ENCODE results near the gene MCMBP.
"Not testable (repeated sequence)": the region's sequence is repeated elsewhere in the genome, so short reads cannot be mapped to it uniquely, and the experiment has no call there.

The MCMBP gene
- total RNA-seq, result 61.7 to 70.7 (median 66.5) reads per million in 3 donors

GRCh38 chr10:119872610-119872859 is at the start of gene MCMBP:
MCMBP (minus strand) TSS chr10:119872843; CDS start chr10:119872584, 259 bp downstream.
- no peaks in the 10 kb centered on the region for H3K36me3 ChIP-seq (ENCODE audit: control insufficient read depth, insufficient read depth, low read length)
- DNase-seq, result no peak
- peaks cover 21% of the 10 kb centered on the region for H3K4me1 ChIP-seq (ENCODE audit: control insufficient read depth, insufficient read depth, low read length, poor library complexity, severe bottlenecking)
- H3K9me3 ChIP-seq (ENCODE audit: control insufficient read depth, low read length), result no peaks in the 10 kb centered on the region
- H3K27ac ChIP-seq (ENCODE audit: insufficient read depth, low read length, poor library complexity, severe bottlenecking), result peak within 1 kb of the TSS; percentile 85
- peak within 1 kb of the TSS; percentile 84 for H3K4me3 ChIP-seq (ENCODE audit: insufficient read depth, low read depth, low read length, poor library complexity, severe bottlenecking)
- H3K27me3 ChIP-seq (replicated peaks; ENCODE audit: control insufficient read depth, insufficient read depth, low read length, poor library complexity, severe bottlenecking), result no peaks in the 10 kb centered on the region

GRCh38 chr10:119919826-119920225 is 47.2 kb upstream of the MCMBP start:
- no peaks in the 10 kb centered on the region for H3K9me3 ChIP-seq (ENCODE audit: control insufficient read depth, low read length)
- no peaks in the 10 kb centered on the region for H3K27me3 ChIP-seq (replicated peaks; ENCODE audit: control insufficient read depth, insufficient read depth, low read length, poor library complexity, severe bottlenecking)
- peaks cover 69% of the 10 kb centered on the region for H3K36me3 ChIP-seq (ENCODE audit: control insufficient read depth, insufficient read depth, low read length)
- no peak for DNase-seq
- H3K4me1 ChIP-seq (ENCODE audit: control insufficient read depth, insufficient read depth, low read length, poor library complexity, severe bottlenecking), result no peaks in the 10 kb centered on the region
- H3K27ac ChIP-seq (ENCODE audit: insufficient read depth, low read length, poor library complexity, severe bottlenecking), result no peak overlapping the region
- no peak overlapping the region for H3K4me3 ChIP-seq (ENCODE audit: insufficient read depth, low read depth, low read length, poor library complexity, severe bottlenecking)

- H3K9me3 ChIP-seq (ENCODE audit: control insufficient read depth, low read length), result no peaks in the 10 kb centered on the region
- H3K4me3 ChIP-seq (ENCODE audit: insufficient read depth, low read depth, low read length, poor library complexity, severe bottlenecking), result no peak overlapping the region
- H3K27ac ChIP-seq (ENCODE audit: insufficient read depth, low read length, poor library complexity, severe bottlenecking), result no peak overlapping the region
- H3K36me3 ChIP-seq (ENCODE audit: control insufficient read depth, insufficient read depth, low read length), result peaks cover 69% of the 10 kb centered on the region
- no peak for DNase-seq
- H3K4me1 ChIP-seq (ENCODE audit: control insufficient read depth, insufficient read depth, low read length, poor library complexity, severe bottlenecking), result no peaks in the 10 kb centered on the region
- H3K27me3 ChIP-seq (replicated peaks; ENCODE audit: control insufficient read depth, insufficient read depth, low read length, poor library complexity, severe bottlenecking), result no peaks in the 10 kb centered on the region
These were observed 46.6 kb upstream of the MCMBP start for GRCh38 chr10:119919271-119919670.

DNA sequence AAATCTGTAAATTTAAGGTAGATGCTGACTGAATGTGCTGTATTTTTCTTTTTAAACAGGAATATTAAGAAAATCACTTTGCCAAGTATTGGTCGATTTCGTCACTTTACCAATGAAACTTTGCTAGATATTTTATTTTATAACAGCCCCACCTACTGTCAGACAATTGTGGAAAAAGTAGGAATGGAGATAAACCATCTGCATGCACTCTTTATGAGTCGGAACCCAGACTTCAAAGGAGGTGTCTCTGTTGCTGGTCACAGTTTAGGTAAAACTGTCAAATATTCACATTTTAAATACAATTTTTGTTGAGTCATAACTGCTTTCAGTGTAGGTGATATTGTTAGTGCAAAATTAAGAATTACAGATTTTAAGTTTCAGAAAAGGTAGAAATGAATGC is 45.1 kb upstream of the MCMBP start:
- Histone ChIP-seq H3K27me3 (replicated peaks; ENCODE audit: control insufficient read depth, insufficient read depth, low read length, poor library complexity, severe bottlenecking) (no peaks in the 10 kb centered on the region), H3K4me1 (ENCODE audit: control insufficient read depth, insufficient read depth, low read length, poor library complexity, severe bottlenecking) (no peaks in the 10 kb centered on the region), H3K27ac (ENCODE audit: insufficient read depth, low read length, poor library complexity, severe bottlenecking) (no peak overlapping the region), H3K36me3 (ENCODE audit: control insufficient read depth, insufficient read depth, low read length) (peaks cover 62% of the 10 kb centered on the region), H3K9me3 (ENCODE audit: control insufficient read depth, low read length) (no peaks in the 10 kb centered on the region), H3K4me3 (ENCODE audit: insufficient read depth, low read depth, low read length, poor library complexity, severe bottlenecking) (no peak overlapping the region)
- no peak for DNase-seq

DNA sequence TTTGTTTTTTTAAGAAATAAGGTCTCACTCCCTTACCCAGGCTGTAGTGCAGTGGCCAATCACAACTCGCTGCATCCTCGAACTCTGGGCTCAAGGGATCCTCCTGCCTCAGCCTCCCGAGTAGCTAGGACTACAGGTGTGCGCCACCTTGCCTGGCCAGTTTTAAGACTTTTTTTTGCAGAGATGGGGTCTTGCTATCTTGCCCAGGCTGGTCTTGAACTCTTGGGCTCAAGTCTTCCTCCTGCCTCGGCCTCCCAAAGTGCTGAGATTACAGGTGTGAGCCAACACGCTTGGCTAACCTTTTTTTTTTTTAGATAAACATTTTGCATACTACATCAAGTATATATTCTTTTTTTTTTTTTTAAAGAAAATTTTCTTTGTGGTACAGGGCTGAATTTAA is 38.0 kb upstream of the MCMBP start:
- Histone ChIP-seq H3K27ac (ENCODE audit: insufficient read depth, low read length, poor library complexity, severe bottlenecking) (no peak overlapping the region), H3K36me3 (ENCODE audit: control insufficient read depth, insufficient read depth, low read length) (peaks cover 36% of the 10 kb centered on the region), H3K4me3 (ENCODE audit: insufficient read depth, low read depth, low read length, poor library complexity, severe bottlenecking) (no peak overlapping the region), H3K27me3 (replicated peaks; ENCODE audit: control insufficient read depth, insufficient read depth, low read length, poor library complexity, severe bottlenecking) (no peaks in the 10 kb centered on the region), H3K4me1 (ENCODE audit: control insufficient read depth, insufficient read depth, low read length, poor library complexity, severe bottlenecking) (no peaks in the 10 kb centered on the region), H3K9me3 (ENCODE audit: control insufficient read depth, low read length) (no peaks in the 10 kb centered on the region)
- DNase-seq, result no peak

- Histone ChIP-seq H3K4me1 (ENCODE audit: control insufficient read depth, insufficient read depth, low read length, poor library complexity, severe bottlenecking) (no peaks in the 10 kb centered on the region), H3K36me3 (ENCODE audit: control insufficient read depth, insufficient read depth, low read length) (peaks cover 50% of the 10 kb centered on the region), H3K27ac (ENCODE audit: insufficient read depth, low read length, poor library complexity, severe bottlenecking) (no peak overlapping the region), H3K9me3 (ENCODE audit: control insufficient read depth, low read length) (no peaks in the 10 kb centered on the region), H3K4me3 (ENCODE audit: insufficient read depth, low read depth, low read length, poor library complexity, severe bottlenecking) (no peak overlapping the region), H3K27me3 (replicated peaks; ENCODE audit: control insufficient read depth, insufficient read depth, low read length, poor library complexity, severe bottlenecking) (no peaks in the 10 kb centered on the region)
- DNase-seq, result no peak
These were observed 35.5 kb upstream of the MCMBP start for GRCh38 chr10:119908166-119908565.

GRCh38 chr10:119907695-119908094 is 35.1 kb upstream of the MCMBP start:
- not testable (repeated sequence) for DNase-seq; H3K4me1 ChIP-seq (ENCODE audit: control insufficient read depth, insufficient read depth, low read length, poor library complexity, severe bottlenecking); H3K9me3 ChIP-seq (ENCODE audit: control insufficient read depth, low read length); H3K4me3 ChIP-seq (ENCODE audit: insufficient read depth, low read depth, low read length, poor library complexity, severe bottlenecking); H3K27ac ChIP-seq (ENCODE audit: insufficient read depth, low read length, poor library complexity, severe bottlenecking); H3K27me3 ChIP-seq (replicated peaks; ENCODE audit: control insufficient read depth, insufficient read depth, low read length, poor library complexity, severe bottlenecking)
- peaks cover 55% of the 10 kb centered on the region for H3K36me3 ChIP-seq (ENCODE audit: control insufficient read depth, insufficient read depth, low read length)

- Histone ChIP-seq H3K4me1 (ENCODE audit: control insufficient read depth, insufficient read depth, low read length, poor library complexity, severe bottlenecking) (no peaks in the 10 kb centered on the region), H3K9me3 (ENCODE audit: control insufficient read depth, low read length) (no peaks in the 10 kb centered on the region), H3K27ac (ENCODE audit: insufficient read depth, low read length, poor library complexity, severe bottlenecking) (no peak overlapping the region), H3K36me3 (ENCODE audit: control insufficient read depth, insufficient read depth, low read length) (peaks cover 52% of the 10 kb centered on the region), H3K4me3 (ENCODE audit: insufficient read depth, low read depth, low read length, poor library complexity, severe bottlenecking) (no peak overlapping the region), H3K27me3 (replicated peaks; ENCODE audit: control insufficient read depth, insufficient read depth, low read length, poor library complexity, severe bottlenecking) (no peaks in the 10 kb centered on the region)
- no peak for DNase-seq
These were observed 31.5 kb upstream of the MCMBP start for GRCh38 chr10:119903946-119904666.

- Histone ChIP-seq H3K27ac (ENCODE audit: insufficient read depth, low read length, poor library complexity, severe bottlenecking) (no peak overlapping the region), H3K27me3 (replicated peaks; ENCODE audit: control insufficient read depth, insufficient read depth, low read length, poor library complexity, severe bottlenecking) (no peaks in the 10 kb centered on the region), H3K9me3 (ENCODE audit: control insufficient read depth, low read length) (no peaks in the 10 kb centered on the region), H3K4me3 (ENCODE audit: insufficient read depth, low read depth, low read length, poor library complexity, severe bottlenecking) (no peak overlapping the region), H3K4me1 (ENCODE audit: control insufficient read depth, insufficient read depth, low read length, poor library complexity, severe bottlenecking) (peaks cover 3% of the 10 kb centered on the region), H3K36me3 (ENCODE audit: control insufficient read depth, insufficient read depth, low read length) (peaks cover 24% of the 10 kb centered on the region)
- no peak for DNase-seq
These were observed 25.9 kb upstream of the MCMBP start for GRCh38 chr10:119898577-119898976.

DNA sequence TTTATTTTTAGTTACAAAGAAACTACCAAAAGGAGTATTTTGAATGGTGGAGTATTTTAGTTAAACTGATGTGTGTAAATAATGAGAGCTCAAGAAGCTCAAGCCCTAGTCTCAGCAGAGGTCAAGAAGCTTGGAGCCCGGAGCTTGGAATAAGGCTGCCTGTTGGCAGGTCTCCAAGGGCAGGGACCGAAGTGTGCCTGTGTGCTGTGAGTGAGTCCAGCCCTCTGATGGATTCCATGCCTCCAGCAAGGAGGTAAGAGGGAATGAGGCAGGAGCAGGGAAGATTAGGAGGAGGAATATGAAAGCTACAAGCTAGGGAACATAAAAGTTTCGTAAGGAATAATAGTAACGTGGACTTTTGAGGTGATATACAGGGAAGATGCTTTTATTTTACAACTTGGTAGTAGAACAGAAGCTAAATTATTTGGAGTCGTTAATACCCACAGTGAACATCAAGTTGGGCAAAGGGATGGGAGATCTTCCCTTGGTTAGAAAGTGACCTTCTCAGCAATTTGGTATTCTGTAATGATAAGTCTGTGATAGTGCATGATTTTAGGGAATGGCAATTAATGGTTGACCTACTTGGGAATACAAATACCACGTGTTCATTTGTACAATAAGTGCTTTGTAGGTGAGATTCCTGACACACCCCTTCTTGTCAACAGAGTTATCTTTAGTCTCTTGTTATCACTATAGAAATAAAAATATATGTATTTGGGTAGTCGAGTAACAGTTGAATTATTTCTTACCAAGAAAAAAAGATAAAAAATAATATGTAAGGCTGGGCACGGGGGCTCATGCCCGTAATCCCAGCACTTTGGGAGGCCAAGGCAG is 24.5 kb upstream of the MCMBP start:
- H3K4me1 ChIP-seq (ENCODE audit: control insufficient read depth, insufficient read depth, low read length, poor library complexity, severe bottlenecking), result peaks cover 10% of the 10 kb centered on the region
- H3K36me3 ChIP-seq (ENCODE audit: control insufficient read depth, insufficient read depth, low read length), result peaks cover 13% of the 10 kb centered on the region
- H3K27me3 ChIP-seq (replicated peaks; ENCODE audit: control insufficient read depth, insufficient read depth, low read length, poor library complexity, severe bottlenecking), result no peaks in the 10 kb centered on the region
- no peaks in the 10 kb centered on the region for H3K9me3 ChIP-seq (ENCODE audit: control insufficient read depth, low read length)
- no peak overlapping the region for H3K27ac ChIP-seq (ENCODE audit: insufficient read depth, low read length, poor library complexity, severe bottlenecking)
- H3K4me3 ChIP-seq (ENCODE audit: insufficient read depth, low read depth, low read length, poor library complexity, severe bottlenecking), result no peak overlapping the region
- DNase-seq, result no peak

All from effector memory CD4-positive, alpha-beta T cell (primary cell).